Measurements from ENCODE around the gene ERH. TPM values are rescaled to one million over a fixed set of nuclear protein-coding genes. Genes with fewer than 3 reads are reported as not detected.
"Not testable (repeated sequence)": the region's sequence is repeated elsewhere in the genome, so short reads cannot be mapped to it uniquely, and the experiment has no call there.

ERH gene
- total RNA-seq, 1 experiment from 2014 or later = 245 TPM

DNA sequence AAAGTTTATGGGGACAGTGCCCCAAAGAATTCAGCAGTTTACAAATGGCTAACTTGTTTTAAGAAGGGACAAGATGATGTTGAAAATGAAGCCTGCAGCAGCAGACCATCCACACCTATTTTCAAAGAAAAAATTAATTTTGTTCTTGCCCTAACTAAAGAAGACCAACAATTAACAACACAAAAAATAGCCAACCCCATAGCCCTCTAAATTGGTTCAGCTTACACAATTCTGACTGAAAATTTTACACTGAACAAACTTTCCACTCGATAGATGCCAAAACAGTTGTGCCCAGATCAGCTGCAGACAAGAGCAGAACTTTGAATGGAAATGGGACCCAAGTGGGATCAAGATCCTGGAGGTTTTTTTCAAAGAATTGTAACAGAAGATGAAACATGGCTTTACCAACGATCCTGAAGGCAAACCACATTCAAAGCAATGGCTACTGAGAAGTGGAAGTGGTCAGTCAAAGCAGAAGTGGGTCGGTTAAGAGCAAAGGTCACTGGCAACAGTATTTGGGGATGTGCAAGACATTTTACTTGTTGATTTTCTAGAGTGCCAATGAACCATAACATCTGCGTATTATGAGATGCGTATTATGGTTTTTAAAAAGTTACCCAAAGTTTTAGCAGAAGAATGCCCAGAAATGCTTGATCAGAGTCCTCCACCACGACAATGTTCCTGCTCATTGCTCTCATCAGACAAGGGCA lies 30.3 kb upstream of the ERH start:
- TF ChIP-seq CTCF (IDR thresholded peaks at IDR 0.05; ENCODE audit: unreplicated experiment) = no peak
- ChIA-PET POLR2A (interaction anchor here (0.6 to 1.2 kb wide), 3 partner anchors 7 to 276 kb away, joined by 3 read pairs; partner anchors contain the start of genes ERH and SLC39A9), CTCF (interaction anchor here (0.6 to 1.4 kb wide), 3 partner anchors 31 to 369 kb away, joined by 3 to 4 read pairs (median 3); no protein-coding TSS in a partner anchor)

GRCh38 chr14:69427596-69427995 lies 29.5 kb upstream of the ERH start:
- Mint-ChIP-seq H3K9me3 (ENCODE audit: unreplicated experiment) (peaks cover 5% of the 10 kb centered on the region), H3K4me3 (ENCODE audit: unreplicated experiment) (no peak overlapping the region), H3K36me3 (ENCODE audit: insufficient read depth, unreplicated experiment) (peaks cover 46% of the 10 kb centered on the region), H3K27me3 (ENCODE audit: insufficient read depth, unreplicated experiment) (no peaks in the 10 kb centered on the region), H3K4me1 (ENCODE audit: insufficient read depth, unreplicated experiment) (peaks cover 11% of the 10 kb centered on the region), H3K27ac (ENCODE audit: low read depth, unreplicated experiment) (peak overlapping the region; percentile 17)
- ChIA-PET POLR2A (interaction anchor here (0.7 kb wide), 1 partner anchor 275 kb away, joined by 3 read pairs; no protein-coding TSS in a partner anchor), CTCF (interaction anchor here (1.1 kb wide), 1 partner anchor 13 kb away, joined by 3 read pairs; no protein-coding TSS in a partner anchor)
- intact Hi-C loops (cut with micrococcal nuclease) = no loop called here
- no peak for TF ChIP-seq CTCF (IDR thresholded peaks at IDR 0.05; ENCODE audit: unreplicated experiment)
- DNase-seq (ENCODE audit: unreplicated experiment) = peak; percentile 22
- no TSS peak for BruUV-seq (replicated peaks)

More for the DNA sequence above, 30.3 kb upstream of the ERH start:
- intact Hi-C loops (cut with micrococcal nuclease) = no loop called here
- no TSS peak for BruUV-seq (replicated peaks)
- Mint-ChIP-seq H3K27ac (ENCODE audit: low read depth, unreplicated experiment) (no peak overlapping the region), H3K36me3 (ENCODE audit: insufficient read depth, unreplicated experiment) (peaks cover 46% of the 10 kb centered on the region), H3K4me3 (ENCODE audit: unreplicated experiment) (no peak overlapping the region), H3K27me3 (ENCODE audit: insufficient read depth, unreplicated experiment) (no peaks in the 10 kb centered on the region), H3K4me1 (ENCODE audit: insufficient read depth, unreplicated experiment) (peaks cover 11% of the 10 kb centered on the region), H3K9me3 (ENCODE audit: unreplicated experiment) (peaks cover 5% of the 10 kb centered on the region)
- DNase-seq (ENCODE audit: unreplicated experiment) = no peak

DNA sequence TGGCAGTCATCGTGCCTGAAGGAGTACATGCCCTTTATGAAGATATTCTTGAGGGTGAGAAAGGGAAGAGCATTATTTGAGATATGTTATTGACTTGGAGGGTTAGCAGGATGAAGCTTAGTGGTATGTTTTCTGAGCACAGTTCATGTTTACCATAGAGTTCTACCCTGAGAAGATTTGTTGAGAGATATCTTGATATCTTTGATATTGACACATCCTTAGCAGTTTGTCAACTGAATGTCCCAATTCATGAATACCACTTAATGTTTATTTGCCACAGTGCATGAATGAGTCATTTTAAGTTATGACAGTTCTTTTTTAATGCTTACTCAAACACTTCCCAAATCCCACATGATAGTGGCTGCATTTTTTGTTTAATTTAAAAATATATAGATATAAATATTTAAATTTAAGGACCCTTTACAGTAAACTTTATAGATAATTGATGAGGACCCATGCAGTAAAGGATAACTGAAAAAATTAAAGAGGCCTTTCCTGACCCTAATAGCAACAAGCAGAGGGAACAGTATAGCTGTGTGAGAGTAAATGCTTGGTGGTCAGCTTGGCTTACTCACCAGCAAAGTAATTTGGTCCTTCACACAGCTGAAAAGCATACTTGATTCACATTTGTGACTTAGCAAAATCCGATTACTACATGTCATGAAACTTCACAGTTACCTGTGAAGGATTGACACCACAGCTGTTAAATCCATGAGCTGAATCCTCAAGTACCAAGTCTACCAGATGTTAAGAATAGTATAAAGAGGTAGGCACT lies 26.2 kb upstream of the ERH start:
- Mint-ChIP-seq H3K4me1 (ENCODE audit: insufficient read depth, unreplicated experiment) (peaks cover 17% of the 10 kb centered on the region), H3K9me3 (ENCODE audit: unreplicated experiment) (no peaks in the 10 kb centered on the region), H3K36me3 (ENCODE audit: insufficient read depth, unreplicated experiment) (peaks cover 46% of the 10 kb centered on the region), H3K4me3 (ENCODE audit: unreplicated experiment) (no peak overlapping the region), H3K27ac (ENCODE audit: low read depth, unreplicated experiment) (peak overlapping the region; percentile 50), H3K27me3 (ENCODE audit: insufficient read depth, unreplicated experiment) (no peaks in the 10 kb centered on the region)
- no TSS peak for BruUV-seq (replicated peaks)
- no peak for TF ChIP-seq CTCF (IDR thresholded peaks at IDR 0.05; ENCODE audit: unreplicated experiment)
- no peak for DNase-seq (ENCODE audit: unreplicated experiment)
- CTCF ChIA-PET = interaction anchor here (0.6 to 1.2 kb wide), 2 partner anchors 131 to 183 kb away, joined by 3 to 4 read pairs; no protein-coding TSS in a partner anchor
- POLR2A ChIA-PET = interaction anchor here (0.6 to 0.7 kb wide), 2 partner anchors 104 to 157 kb away, joined by 3 read pairs; no protein-coding TSS in a partner anchor
- intact Hi-C loops (cut with micrococcal nuclease) = no loop called here

DNA sequence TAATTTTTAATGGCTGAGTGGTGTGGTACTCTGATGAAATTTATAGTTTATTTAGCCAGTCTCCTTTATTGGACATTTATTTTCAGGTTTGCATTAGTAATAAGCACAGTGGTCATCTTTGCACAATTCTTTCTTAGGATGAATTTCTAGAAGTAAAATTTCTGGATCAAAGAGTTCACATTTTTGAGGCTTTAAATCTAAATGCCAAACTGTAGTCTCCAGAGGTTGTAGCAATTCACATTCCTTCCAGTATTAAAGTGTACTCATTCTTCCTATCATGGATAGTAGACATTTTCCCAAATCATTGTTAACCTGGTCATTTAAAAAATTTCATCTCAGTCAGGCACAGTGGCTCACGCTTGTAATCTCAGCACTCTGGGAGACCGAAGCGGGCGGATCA lies 25.2 kb upstream of the ERH start:
- H3K27ac Mint-ChIP-seq (ENCODE audit: low read depth, unreplicated experiment) = no peak overlapping the region
- H3K27me3 Mint-ChIP-seq (ENCODE audit: insufficient read depth, unreplicated experiment) = no peaks in the 10 kb centered on the region

DNA sequence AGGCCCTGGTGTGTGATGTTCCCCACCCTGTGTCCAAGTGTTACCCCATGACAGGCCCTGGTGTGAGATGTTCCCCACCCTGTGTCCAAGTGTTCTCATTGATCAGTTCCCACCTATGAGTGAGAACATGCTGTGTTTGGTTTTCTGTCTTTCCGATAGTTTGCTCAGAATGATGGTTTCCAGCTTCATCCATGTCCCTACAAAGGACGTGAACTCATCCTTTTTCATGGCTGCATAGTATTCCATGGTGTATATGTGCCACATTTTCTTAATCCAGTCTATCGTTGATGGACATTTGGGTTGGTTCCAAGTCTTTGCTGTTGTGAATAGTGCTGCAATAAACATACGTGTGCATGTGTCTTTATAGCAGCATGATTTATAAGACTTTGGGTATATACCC lies 18.0 kb upstream of the ERH start:
- intact Hi-C loops (cut with micrococcal nuclease); H3K4me1 Mint-ChIP-seq (ENCODE audit: insufficient read depth, unreplicated experiment); DNase-seq (ENCODE audit: unreplicated experiment); H3K9me3 Mint-ChIP-seq (ENCODE audit: unreplicated experiment); BruUV-seq (replicated peaks); POLR2A ChIA-PET; H3K4me3 Mint-ChIP-seq (ENCODE audit: unreplicated experiment); H3K27ac Mint-ChIP-seq (ENCODE audit: low read depth, unreplicated experiment); H3K36me3 Mint-ChIP-seq (ENCODE audit: insufficient read depth, unreplicated experiment); CTCF ChIA-PET; H3K27me3 Mint-ChIP-seq (ENCODE audit: insufficient read depth, unreplicated experiment): not testable (repeated sequence)

More for the DNA sequence above, 25.2 kb upstream of the ERH start:
- BruUV-seq (replicated peaks) = no TSS peak
- Mint-ChIP-seq H3K4me3 (ENCODE audit: unreplicated experiment) (no peak overlapping the region), H3K9me3 (ENCODE audit: unreplicated experiment) (no peaks in the 10 kb centered on the region), H3K36me3 (ENCODE audit: insufficient read depth, unreplicated experiment) (peaks cover 41% of the 10 kb centered on the region), H3K4me1 (ENCODE audit: insufficient read depth, unreplicated experiment) (peaks cover 17% of the 10 kb centered on the region)
- ChIA-PET POLR2A (no interaction called here), CTCF (no interaction called here)
- intact Hi-C loops (cut with micrococcal nuclease) = no loop called here
- no peak for DNase-seq (ENCODE audit: unreplicated experiment)
- TF ChIP-seq CTCF (IDR thresholded peaks at IDR 0.05; ENCODE audit: unreplicated experiment) = no peak
